Body of pancreas (tissue), 4 donors: ENCODE data around the gene NCOA1.

Experiments
- CTCF ChIP-seq, 7 experiments: fragments of 450-650 bp in 4 of 7; fragments of 200-600 bp in 3 of 7; sonication (generic) in 3 of 7; IDR thresholded peaks; one replicate each; pipeline ENCODE4 v1.5.1; 2016 to 2019; ENCODE audit warnings: antibody characterized with exemption in 7 of 7
- POLR2A ChIP-seq, 3 donors: fragments of 450-650 bp; IDR thresholded peaks; one replicate each; pipeline ENCODE4 v1.6.1; 2016; ENCODE audit warnings: antibody characterized with exemption in 3 of 3, mild to moderate bottlenecking in 2 of 3

- TF ChIP-seq POLR2A (IDR thresholded peaks at IDR 0.05) (no peak), CTCF (IDR thresholded peaks at IDR 0.05) (no peak)
These were observed 2.7 kb downstream of the NCOA1 start for GRCh38 chr2:24493713-24494112.
